NCI-H82 (cell line): ENCODE data around the gene OTUB2.

Source experiments
- DNase-seq: peaks from one replicate; lab custom pipeline; 2025; lab: John Stamatoyannopoulos, UW

Gene OTUB2

DNA sequence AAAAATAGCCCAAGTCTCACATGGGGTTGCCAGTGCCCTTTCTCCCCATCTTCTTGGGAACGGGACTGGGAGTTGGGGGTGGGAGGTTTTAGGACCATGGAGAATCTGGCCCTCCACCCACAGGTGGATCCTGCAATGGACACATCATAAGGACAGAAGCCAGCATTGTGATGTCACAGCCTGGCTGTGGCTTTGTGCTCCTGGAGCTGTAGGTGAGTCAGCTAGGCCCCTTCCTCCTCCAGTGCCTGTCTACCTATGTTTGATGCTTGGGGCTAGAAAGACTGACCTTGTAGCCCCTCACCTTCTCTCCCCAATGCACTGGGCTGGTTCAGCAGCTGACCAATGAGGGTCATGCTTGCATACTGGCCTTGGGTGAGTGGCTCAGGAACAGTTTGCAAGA lies 29.1 kb upstream of the OTUB2 start, which contains the start of gene CCDC197:
Gene CCDC197, plus strand, starts transcription at position 220 of the 400 bp plus-strand sequence. CDS start 831 bp downstream, outside the sequence.
- DNase-seq = no peak

DNA sequence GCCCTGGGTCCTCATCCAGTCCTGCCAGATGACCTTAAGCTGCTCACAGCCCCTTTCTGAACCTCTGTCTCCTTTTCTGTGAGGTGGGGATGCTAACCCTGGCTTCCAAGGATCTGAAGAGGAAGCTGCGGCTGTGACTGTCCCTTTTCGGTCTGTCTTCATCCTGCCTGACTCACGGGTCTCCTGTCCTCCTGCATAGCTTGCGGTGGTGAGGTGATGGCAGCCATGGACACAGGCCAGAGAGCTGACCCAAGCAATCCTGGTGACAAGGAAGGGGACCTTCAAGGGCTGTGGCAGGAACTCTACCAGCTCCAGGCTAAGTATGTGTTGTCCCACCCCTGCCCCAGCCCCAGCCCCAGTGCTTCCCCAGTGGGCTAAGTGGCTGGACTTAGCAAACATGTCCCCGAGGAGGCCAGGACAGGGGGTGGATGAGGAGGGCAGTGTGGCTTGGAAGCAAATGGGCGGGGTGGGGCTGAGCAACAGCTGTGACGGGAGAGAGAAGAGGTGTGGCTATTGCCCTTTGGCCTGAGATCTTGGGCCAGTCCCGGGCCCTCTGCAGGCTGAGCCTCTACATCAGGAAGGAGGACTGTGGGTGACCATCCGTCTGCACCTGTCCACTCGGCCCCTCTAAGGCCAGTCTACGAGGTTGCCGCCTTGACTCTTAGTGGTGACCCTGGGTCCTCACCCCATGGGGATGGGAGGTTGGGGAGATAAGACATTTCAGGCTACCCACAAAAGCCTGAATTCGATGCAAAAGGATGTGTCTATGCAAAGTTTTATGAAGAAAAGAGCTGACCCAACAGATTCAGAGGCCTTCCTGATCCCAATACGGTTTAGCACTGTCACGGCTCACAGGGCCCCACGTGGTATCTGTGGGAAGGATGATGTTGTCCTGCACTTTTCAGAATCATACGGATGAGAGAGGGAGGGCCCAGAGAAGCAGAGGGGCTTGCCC lies 27.9 kb upstream of the OTUB2 start:
- no peak for DNase-seq

DNA sequence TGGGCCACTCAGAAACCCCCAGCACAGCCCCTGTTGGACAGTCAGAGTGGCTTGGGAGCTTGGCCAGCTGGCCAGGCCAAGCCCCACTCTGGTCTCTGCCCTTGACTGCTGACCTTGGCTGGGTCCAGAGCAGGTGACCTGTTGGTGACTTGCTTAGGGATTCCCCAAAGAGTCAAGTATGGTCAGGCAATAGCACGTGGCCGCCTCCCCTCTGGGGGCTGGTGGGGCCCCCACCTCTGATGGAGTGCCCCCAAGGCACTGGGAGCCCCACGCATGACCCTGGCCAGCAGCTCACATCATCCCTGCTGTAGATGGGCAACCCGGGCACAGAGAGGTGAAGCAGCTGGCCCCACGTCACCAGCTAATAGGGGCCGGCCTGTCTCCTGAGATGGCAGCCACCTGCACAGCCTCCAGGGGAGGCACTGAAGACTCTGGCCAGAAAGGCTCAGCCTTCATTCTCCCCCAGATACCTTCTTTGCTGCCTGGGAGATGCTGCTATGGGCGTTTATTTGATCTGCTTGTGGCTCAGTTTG lies 27.2 kb upstream of the OTUB2 start:
- DNase-seq = no peak

DNA sequence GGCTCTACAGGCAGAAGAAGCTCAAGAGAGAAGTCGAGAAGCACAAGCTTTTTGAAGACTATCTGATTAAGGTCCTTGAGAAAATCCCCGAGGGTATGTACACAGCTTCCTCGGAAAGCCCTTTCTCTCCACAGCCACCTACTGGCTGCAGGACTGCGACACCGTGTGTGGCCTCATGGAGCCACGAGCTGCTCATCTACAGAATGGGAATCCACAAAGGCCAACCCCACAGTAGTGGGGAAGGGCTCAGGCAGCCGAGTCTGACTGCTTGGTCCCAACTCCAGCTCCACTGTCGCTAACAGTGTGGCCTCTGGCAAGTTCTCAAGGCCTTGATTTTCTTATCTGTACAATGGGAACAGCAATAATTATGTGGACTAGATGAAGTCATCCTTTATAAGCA lies 26.6 kb upstream of the OTUB2 start:
- DNase-seq = peak; percentile 43

- no peak for DNase-seq
Measured at GRCh38 chr14:94000267-94000666, 25.9 kb upstream of the OTUB2 start.

DNA sequence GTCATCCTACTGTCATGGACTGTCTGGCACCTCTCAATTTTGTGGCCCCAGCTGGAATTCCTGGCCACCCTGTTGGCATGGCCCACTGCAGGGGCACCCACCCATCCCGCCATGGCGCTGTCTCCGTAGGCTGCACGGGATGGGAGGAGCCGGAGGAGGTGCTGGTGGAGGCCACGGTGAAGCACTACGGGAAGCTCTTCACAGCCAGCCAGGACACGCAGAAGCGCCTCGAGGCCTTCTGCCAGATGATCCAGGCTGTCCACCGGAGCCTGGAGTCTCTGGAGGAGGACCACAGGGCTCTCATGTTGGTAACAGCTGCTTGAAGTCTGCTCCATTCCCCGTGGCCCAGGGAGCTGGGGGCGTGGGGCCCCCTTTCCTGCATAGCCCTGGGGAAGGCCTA lies 25.1 kb upstream of the OTUB2 start:
- DNase-seq = no peak

DNA sequence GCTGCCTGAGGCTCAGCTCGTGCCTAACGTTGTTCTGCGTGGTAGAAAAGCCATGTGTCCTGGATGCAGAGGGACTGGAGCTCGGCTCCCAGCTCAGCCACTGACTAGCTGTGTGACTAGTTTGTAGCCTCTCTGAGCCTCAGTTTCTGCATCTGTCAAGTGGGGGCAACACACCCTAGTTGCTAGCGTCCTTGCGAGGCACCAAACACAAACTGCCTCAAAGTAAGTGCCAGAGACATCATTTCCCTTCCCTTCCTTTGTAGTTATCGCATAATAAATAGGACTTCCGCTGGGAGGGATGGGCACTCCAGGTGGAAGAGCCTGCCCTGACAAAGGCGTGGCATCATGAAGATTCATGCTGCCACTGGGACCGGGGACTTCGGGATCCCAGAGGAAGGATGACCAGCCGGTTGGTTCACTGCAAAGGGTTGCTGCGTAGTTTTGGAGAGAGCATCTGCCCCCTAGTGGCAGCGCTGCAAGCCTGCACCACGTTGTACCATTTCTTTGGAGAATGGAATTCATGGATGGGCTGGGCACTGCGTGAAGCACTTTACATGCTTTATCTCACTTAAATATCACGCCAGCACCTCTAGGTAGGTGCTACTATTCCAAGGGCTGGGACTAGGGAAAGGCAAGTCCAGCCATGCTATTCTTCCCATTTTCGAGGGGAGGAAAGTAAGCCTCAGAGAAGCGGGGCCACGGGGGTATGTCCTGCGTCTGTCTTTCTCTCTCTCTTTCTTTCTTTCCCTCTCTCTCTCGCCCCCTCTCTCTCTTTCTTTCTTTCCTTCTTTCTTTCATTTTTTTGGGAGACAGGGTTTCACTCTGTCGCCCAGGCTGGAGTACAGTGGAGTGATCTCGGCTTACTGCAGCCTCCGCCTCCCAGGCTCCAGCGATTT lies 24.4 kb upstream of the OTUB2 start:
- DNase-seq = peak; percentile 78

GRCh38 chr14:94003397-94003796 lies 22.7 kb upstream of the OTUB2 start:
- no peak for DNase-seq

DNA sequence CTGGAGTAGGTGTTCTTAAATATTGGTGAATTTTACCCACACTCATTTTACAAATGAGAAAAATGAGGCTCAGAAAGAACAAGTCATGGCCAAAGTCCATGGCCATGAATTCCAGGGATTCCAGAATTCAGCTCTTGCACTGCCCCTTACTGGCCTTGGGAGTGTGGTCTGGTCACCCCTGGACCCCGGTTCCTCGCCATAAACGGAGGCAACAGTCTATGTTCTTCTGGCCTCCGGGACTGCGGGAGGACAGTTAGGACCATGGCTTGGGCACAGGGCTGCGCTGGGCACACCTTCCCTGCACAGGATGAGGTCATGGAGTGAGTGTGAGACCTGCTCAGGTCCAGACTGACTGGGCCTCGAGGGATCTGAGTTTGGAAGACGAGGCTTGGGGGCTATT lies 22.1 kb upstream of the OTUB2 start:
- DNase-seq = no peak

DNA sequence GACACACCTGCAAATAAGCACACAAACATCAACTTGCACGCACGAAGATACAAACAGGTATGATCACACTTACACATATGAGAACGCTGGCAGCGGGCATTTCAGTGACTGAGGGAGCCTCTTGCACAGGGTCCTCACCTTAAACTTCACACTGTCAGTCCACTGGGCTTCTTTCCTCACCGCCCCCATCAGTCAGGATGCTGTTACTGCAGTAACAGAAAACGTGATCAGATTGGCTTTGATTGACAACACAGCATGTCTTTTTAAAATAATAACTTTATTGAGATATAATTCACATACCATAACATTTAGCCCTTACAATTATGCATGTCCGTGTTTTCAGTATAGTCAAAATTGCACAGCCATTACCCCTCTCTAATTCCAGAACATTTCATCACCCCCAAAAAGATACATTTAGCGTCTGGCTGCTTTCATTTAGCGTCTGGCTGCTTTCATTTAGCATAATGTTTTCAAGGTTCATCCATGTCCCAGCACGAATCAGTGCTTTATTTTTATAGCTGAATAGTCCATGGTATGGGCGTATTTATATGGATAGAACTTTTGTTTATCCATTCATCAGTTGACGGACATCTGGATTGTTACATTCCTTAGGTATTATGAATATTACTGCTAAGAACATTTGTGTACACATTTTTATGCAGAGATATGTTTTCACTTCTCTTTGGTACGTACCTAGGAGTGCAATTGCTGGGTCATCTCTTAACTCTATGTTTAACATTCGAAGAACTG lies 20.6 kb upstream of the OTUB2 start:
- peak; percentile 6 for DNase-seq

- DNase-seq = no peak
Measured at GRCh38 chr14:94008234-94008633, 17.9 kb upstream of the OTUB2 start.

- DNase-seq = no peak
Measured at GRCh38 chr14:94009767-94010166, 16.4 kb upstream of the OTUB2 start.

GRCh38 chr14:94010625-94011024 lies 15.5 kb upstream of the OTUB2 start:
- peak; percentile 57 for DNase-seq

DNA sequence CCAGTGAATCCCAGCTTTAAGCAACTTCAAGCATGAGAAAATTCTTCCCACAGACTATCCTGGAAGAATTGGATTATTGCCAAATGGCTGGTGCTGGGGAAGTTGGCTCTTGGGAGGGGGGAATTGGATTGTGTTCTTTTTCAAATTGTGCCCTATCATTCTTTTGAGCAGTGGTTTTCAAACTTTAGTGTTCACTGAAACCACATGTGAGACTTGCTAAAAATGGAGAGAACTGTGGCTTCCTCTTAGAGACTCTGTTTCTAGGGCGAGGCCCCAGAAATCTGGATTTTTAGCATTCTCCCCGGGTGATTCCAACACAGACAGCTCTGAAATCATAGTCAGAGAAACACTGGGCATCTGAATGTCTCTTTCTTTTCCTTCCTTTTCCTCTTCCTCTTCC lies 14.3 kb upstream of the OTUB2 start:
- peak; percentile 48 for DNase-seq

GRCh38 chr14:94014382-94014781 lies 11.8 kb upstream of the OTUB2 start:
- DNase-seq = no peak

GRCh38 chr14:94015223-94015622 lies 10.9 kb upstream of the OTUB2 start:
- peak; percentile 9 for DNase-seq

GRCh38 chr14:94016446-94016976 lies 9.6 kb upstream of the OTUB2 start:
- no peak for DNase-seq

- peak; percentile 77 for DNase-seq
Measured at GRCh38 chr14:94018308-94018707, 7.8 kb upstream of the OTUB2 start.

- no peak for DNase-seq
Measured at GRCh38 chr14:94019329-94019728, 6.8 kb upstream of the OTUB2 start.

DNA sequence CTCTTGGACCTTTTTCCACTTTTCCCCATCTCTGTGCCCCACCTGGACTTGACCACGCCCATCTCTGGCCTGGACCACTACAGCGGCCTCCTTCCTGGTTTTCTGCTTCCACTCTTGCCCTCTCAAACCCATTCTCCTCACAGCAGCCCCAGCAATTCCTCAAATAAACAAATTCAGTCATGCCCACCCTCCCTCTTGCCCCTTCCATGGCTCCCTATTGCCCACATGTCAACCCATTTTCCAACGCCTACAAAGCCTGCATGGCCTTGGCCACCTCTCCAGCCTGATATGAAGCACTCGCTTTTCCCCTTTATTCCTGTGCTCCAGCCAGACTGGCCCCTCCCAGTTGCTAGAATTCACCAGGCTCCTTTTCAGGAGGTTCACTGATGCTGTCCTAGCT lies 5.9 kb upstream of the OTUB2 start:
- no peak for DNase-seq

GRCh38 chr14:94021001-94021400 lies 5.1 kb upstream of the OTUB2 start:
- DNase-seq = no peak
